ENCODE measurements around the gene SUGT1.

GRCh38 chr13:52665325-52665724, 12.7 kb downstream of the SUGT1 start:
- peak; percentile 61 for TF ChIP-seq CTCF (IDR thresholded peaks at IDR 0.05; ENCODE audit: low read depth, low read length)
- no peak for TF ChIP-seq EZH2phosphoT487 (IDR thresholded peaks at IDR 0.05; ENCODE audit: low read depth)

All from OCI-LY3 (cell line).